ENCODE data around the gene TMOD3. TPM values are rescaled to one million over a fixed set of nuclear protein-coding genes. Genes with fewer than 3 reads are reported as not detected.

Gene TMOD3
- total RNA-seq, 1 experiment from 2014 or later, result 54.4 TPM

GRCh38 chr15:51803965-51804364, 25.5 kb upstream of the TMOD3 start:
- H3K4me1 Mint-ChIP-seq (ENCODE audit: low read depth, unreplicated experiment), result no peaks in the 10 kb centered on the region
- no TSS peak for BruUV-seq (replicated peaks)
- peaks cover 6% of the 10 kb centered on the region for H3K27me3 Mint-ChIP-seq (ENCODE audit: insufficient read depth, unreplicated experiment)
- ChIA-PET POLR2A (no interaction called here), CTCF (no interaction called here)
- TF ChIP-seq, protein P1, sequence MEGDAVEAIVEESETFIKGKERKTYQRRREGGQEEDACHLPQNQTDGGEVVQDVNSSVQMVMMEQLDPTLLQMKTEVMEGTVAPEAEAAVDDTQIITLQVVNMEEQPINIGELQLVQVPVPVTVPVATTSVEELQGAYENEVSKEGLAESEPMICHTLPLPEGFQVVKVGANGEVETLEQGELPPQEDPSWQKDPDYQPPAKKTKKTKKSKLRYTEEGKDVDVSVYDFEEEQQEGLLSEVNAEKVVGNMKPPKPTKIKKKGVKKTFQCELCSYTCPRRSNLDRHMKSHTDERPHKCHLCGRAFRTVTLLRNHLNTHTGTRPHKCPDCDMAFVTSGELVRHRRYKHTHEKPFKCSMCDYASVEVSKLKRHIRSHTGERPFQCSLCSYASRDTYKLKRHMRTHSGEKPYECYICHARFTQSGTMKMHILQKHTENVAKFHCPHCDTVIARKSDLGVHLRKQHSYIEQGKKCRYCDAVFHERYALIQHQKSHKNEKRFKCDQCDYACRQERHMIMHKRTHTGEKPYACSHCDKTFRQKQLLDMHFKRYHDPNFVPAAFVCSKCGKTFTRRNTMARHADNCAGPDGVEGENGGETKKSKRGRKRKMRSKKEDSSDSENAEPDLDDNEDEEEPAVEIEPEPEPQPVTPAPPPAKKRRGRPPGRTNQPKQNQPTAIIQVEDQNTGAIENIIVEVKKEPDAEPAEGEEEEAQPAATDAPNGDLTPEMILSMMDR (IDR thresholded peaks at IDR 0.05; ENCODE audit: insufficient read depth in 1 of 2, low read depth in 1 of 2, low read length in 1 of 2, severe bottlenecking in 1 of 2, unreplicated experiment in 1 of 2), result no peak
- Histone ChIP-seq H3K27me3 (replicated peaks; ENCODE audit: control insufficient read depth, insufficient read depth, low read length) (no peaks in the 10 kb centered on the region), H3K4me3 (ENCODE audit: low read depth, low read length) (no peak overlapping the region), H3K36me3 (ENCODE audit: control insufficient read depth, insufficient read depth, low read length) (no peaks in the 10 kb centered on the region), H3K4me1 (peaks cover 4% of the 10 kb centered on the region; the same call in 1 of the 2 replicates), H3K9me3 (no peaks in the 10 kb centered on the region)
- intact Hi-C loops (cut with micrococcal nuclease; ENCODE audit: unreplicated experiment), result no loop called here
- no peak overlapping the region for H3K4me3 Mint-ChIP-seq (ENCODE audit: unreplicated experiment)
- no peak overlapping the region for H3K27ac Mint-ChIP-seq (ENCODE audit: unreplicated experiment)
- peak in 1 of 2 experiments; percentile 13 for DNase-seq
- H3K36me3 Mint-ChIP-seq (ENCODE audit: insufficient read depth, unreplicated experiment), result no peaks in the 10 kb centered on the region
- no peaks in the 10 kb centered on the region for H3K9me3 Mint-ChIP-seq (ENCODE audit: unreplicated experiment)

- Mint-ChIP-seq H3K27me3 (ENCODE audit: insufficient read depth, unreplicated experiment) (peaks cover 6% of the 10 kb centered on the region), H3K4me3 (ENCODE audit: unreplicated experiment) (no peak overlapping the region), H3K36me3 (ENCODE audit: insufficient read depth, unreplicated experiment) (no peaks in the 10 kb centered on the region), H3K9me3 (ENCODE audit: unreplicated experiment) (no peaks in the 10 kb centered on the region), H3K4me1 (ENCODE audit: low read depth, unreplicated experiment) (no peaks in the 10 kb centered on the region), H3K27ac (ENCODE audit: unreplicated experiment) (no peak overlapping the region)
- intact Hi-C loops (cut with micrococcal nuclease; ENCODE audit: unreplicated experiment), result no loop called here
- Histone ChIP-seq H3K4me3 (ENCODE audit: low read depth, low read length) (no peak overlapping the region), H3K4me1 (peaks cover 3% of the 10 kb centered on the region; the same call in 1 of the 2 replicates), H3K36me3 (ENCODE audit: control insufficient read depth, insufficient read depth, low read length) (no peaks in the 10 kb centered on the region), H3K9me3 (no peaks in the 10 kb centered on the region), H3K27me3 (replicated peaks; ENCODE audit: control insufficient read depth, insufficient read depth, low read length) (no peaks in the 10 kb centered on the region)
- POLR2A ChIA-PET, result no interaction called here
- TF ChIP-seq, protein P1 (IDR thresholded peaks at IDR 0.05; ENCODE audit: insufficient read depth in 1 of 2, low read depth in 1 of 2, low read length in 1 of 2, severe bottlenecking in 1 of 2, unreplicated experiment in 1 of 2), result no peak
- CTCF ChIA-PET, result no interaction called here
- DNase-seq, result no peak
- BruUV-seq (replicated peaks), result no TSS peak
These were observed 23.3 kb upstream of the TMOD3 start for GRCh38 chr15:51806123-51806522.

DNA sequence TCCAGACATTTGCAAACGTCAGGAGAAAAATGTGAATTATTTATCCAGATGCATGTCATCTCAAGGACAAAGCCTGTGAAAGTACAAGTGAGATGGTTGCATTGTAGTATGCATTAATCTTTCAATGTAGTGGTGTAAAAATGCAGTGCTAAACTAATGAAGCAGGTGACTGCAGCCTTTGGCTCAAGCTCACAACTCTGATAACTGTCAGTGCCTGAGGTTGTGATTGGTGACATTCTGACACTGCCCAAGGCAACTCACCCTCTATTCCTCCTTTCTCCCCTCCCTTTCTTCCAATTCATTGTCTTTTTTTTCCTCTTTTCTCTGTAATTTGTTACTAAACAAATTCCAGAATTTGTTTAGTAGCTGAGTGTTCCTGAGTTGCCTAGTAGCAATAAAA, 20.0 kb upstream of the TMOD3 start:
- no peaks in the 10 kb centered on the region for H3K4me1 ChIP-seq
- Mint-ChIP-seq H3K9me3 (ENCODE audit: unreplicated experiment) (no peaks in the 10 kb centered on the region), H3K27me3 (ENCODE audit: insufficient read depth, unreplicated experiment) (peaks cover 6% of the 10 kb centered on the region), H3K4me1 (ENCODE audit: low read depth, unreplicated experiment) (no peaks in the 10 kb centered on the region), H3K36me3 (ENCODE audit: insufficient read depth, unreplicated experiment) (no peaks in the 10 kb centered on the region), H3K27ac (ENCODE audit: unreplicated experiment) (no peak overlapping the region), H3K4me3 (ENCODE audit: unreplicated experiment) (no peak overlapping the region)
- POLR2A ChIA-PET, result no interaction called here
- no TSS peak for BruUV-seq (replicated peaks)
- no peaks in the 10 kb centered on the region for H3K36me3 ChIP-seq (ENCODE audit: control insufficient read depth, insufficient read depth, low read length)
- TF ChIP-seq, protein P1 (IDR thresholded peaks at IDR 0.05; ENCODE audit: insufficient read depth in 1 of 2, low read depth in 1 of 2, low read length in 1 of 2, severe bottlenecking in 1 of 2, unreplicated experiment in 1 of 2), result no peak
- DNase-seq, result no peak
- intact Hi-C loops (cut with micrococcal nuclease; ENCODE audit: unreplicated experiment), result no loop called here
- CTCF ChIA-PET, result no interaction called here
- H3K4me3 ChIP-seq (ENCODE audit: low read depth, low read length), result no peak overlapping the region
- no peaks in the 10 kb centered on the region for H3K27me3 ChIP-seq (replicated peaks; ENCODE audit: control insufficient read depth, insufficient read depth, low read length)
- no peaks in the 10 kb centered on the region for H3K9me3 ChIP-seq

Data from Caco-2 (cell line).